ENCODE data around the gene C11orf21. TPM values are rescaled to one million over a fixed set of nuclear protein-coding genes. Genes with fewer than 3 reads are reported as not detected.

C11orf21 gene
- total RNA-seq, 2 donors from 2014 or later: 0.26 to 0.33 TPM

DNA sequence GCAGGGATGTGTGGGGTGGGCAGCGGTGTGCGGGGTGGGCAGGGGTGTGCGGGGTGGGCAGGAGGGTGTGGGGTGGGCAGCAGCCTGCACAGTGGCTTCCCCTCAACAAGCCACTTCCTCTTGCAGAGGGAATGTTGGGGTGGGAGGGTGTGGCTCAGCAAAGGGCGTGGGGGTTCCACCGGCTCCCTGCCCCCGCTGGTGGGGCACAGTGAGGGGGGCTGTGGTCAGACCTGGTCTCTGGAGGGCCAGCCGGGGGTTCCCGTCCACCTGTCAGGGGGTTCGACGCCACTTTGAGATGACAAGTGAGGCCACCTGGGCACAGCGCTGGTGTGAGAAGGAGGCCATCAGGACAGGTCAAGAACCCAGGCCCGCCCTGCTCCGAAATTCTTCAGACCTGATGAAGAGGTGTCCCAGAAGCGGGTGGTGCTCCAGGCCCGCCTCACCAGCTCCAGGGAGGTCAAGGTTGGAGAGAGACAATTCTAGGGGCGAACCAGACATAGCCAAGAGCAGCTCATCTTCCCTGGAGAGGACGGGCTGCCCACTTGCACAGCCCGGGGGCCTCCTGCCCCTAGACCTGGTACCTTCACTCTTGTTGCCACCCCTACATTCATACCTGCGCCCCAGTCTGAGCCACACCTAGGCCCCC is 1.3 kb downstream of the C11orf21 start:
- Histone ChIP-seq H3K9me3 (no peaks in the 10 kb centered on the region), H3K27me3 (no peaks in the 10 kb centered on the region), H3K36me3 (replicated peaks in 1 of 2; ENCODE audit: insufficient read depth in 1 of 2, low read depth in 2 of 2) (no peaks in the 10 kb centered on the region), H3K27ac (no peak overlapping the region), H3K4me3 (no peak overlapping the region), H3K4me1 (peaks cover 28% of the 10 kb centered on the region)
- ATAC-seq (no peak), DNase-seq (peak in 1 of 4 donors; percentile 12)
- TF ChIP-seq, protein P1, sequence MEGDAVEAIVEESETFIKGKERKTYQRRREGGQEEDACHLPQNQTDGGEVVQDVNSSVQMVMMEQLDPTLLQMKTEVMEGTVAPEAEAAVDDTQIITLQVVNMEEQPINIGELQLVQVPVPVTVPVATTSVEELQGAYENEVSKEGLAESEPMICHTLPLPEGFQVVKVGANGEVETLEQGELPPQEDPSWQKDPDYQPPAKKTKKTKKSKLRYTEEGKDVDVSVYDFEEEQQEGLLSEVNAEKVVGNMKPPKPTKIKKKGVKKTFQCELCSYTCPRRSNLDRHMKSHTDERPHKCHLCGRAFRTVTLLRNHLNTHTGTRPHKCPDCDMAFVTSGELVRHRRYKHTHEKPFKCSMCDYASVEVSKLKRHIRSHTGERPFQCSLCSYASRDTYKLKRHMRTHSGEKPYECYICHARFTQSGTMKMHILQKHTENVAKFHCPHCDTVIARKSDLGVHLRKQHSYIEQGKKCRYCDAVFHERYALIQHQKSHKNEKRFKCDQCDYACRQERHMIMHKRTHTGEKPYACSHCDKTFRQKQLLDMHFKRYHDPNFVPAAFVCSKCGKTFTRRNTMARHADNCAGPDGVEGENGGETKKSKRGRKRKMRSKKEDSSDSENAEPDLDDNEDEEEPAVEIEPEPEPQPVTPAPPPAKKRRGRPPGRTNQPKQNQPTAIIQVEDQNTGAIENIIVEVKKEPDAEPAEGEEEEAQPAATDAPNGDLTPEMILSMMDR (IDR thresholded peaks at IDR 0.05): no peak
- TF ChIP-seq POLR2A (IDR thresholded peaks at IDR 0.05): no peak
- intact Hi-C loops (cut with DNase I): loop anchor here (5.0 to 10.0 kb wide), 2 partner anchors 103 to 224 kb away; no protein-coding TSS in a partner anchor
- WGBS, 2 donors: 68 to 70% methylated on average over 4 to 16 of the region's 19 CpGs

- intact Hi-C loops (cut with DNase I): loop anchor here (5.0 to 10.0 kb wide), 2 partner anchors 102 to 225 kb away; no protein-coding TSS in a partner anchor
- Histone ChIP-seq H3K36me3 (replicated peaks in 1 of 2; ENCODE audit: insufficient read depth in 1 of 2, low read depth in 2 of 2) (no peaks in the 10 kb centered on the region), H3K4me3 (no peak overlapping the region), H3K27me3 (no peaks in the 10 kb centered on the region), H3K4me1 (peaks cover 22% of the 10 kb centered on the region), H3K9me3 (no peaks in the 10 kb centered on the region), H3K27ac (no peak overlapping the region)
- no peak for TF ChIP-seq POLR2A (IDR thresholded peaks at IDR 0.05)
- TF ChIP-seq, protein P1 (IDR thresholded peaks at IDR 0.05): no peak
- ATAC-seq: no peak
- 39 to 60% methylated on average over 4 to 10 of the region's 10 CpGs for WGBS, 2 donors
- no peak for DNase-seq
These were observed 1.9 kb downstream of the C11orf21 start for GRCh38 chr11:2299773-2300172.

DNA sequence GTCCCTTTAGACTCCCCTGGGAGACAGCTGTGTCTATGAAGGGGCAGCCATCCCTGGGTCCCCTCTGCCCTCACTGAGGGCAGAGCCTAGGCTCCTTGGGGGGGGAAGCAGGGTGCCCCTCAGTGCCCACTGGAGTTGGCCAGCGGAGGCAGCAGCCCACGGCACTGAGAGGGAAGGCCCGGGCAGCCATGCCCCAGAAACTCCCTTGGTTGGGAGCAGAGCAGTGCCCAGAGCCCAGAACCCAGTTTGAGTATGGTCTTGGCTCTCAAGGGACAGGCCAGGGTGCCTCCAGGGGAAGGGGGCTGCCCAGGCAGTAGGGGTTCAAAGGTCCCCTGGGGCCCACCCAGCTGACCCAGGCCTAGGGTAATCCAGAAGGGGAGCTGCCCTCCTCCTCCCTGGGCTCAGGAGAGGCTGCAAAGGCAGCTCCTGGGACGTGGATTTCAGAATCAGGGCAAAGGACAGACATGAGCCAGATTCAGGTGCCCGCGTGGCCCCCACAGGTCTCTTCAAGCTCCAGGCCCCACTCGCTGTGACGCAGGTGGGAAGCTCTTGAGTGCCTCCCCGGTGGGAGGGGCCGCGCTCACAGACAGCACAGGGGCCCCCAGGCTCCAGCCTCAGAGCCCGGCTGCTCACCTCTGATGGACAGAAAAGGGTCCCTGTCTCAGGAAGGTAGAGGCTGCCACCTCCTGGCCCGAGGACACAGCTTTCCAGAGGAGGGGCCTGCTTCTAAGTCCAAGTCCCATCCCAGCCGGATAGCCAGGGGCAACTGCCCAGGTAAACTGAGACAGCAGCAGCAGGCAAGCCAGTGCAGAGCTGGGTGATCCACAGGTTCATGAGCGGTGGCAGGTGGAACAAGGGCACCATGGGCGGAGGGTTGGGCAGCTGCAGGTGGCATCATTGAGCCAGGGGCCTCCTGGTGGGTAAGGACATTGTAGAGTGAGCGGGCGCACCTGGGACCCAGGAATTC is 2.6 kb downstream of the C11orf21 start:
- Histone ChIP-seq H3K4me3 (no peak overlapping the region), H3K27ac (no peak overlapping the region), H3K4me1 (peaks cover 15% of the 10 kb centered on the region), H3K36me3 (replicated peaks in 1 of 2; ENCODE audit: insufficient read depth in 1 of 2, low read depth in 2 of 2) (no peaks in the 10 kb centered on the region), H3K9me3 (no peaks in the 10 kb centered on the region), H3K27me3 (no peaks in the 10 kb centered on the region)
- intact Hi-C loops (cut with DNase I): no loop called here
- TF ChIP-seq POLR2A (IDR thresholded peaks at IDR 0.05): no peak
- TF ChIP-seq, protein P1 (IDR thresholded peaks at IDR 0.05): peak in 5 of 7 experiments; percentile 20 to 59 (median 53)
- ATAC-seq: no peak
- 43 to 79% methylated on average over 5 to 17 of the region's 18 CpGs for WGBS, 2 donors
- peak; percentile 9 to 51 (median 47) for DNase-seq

DNA sequence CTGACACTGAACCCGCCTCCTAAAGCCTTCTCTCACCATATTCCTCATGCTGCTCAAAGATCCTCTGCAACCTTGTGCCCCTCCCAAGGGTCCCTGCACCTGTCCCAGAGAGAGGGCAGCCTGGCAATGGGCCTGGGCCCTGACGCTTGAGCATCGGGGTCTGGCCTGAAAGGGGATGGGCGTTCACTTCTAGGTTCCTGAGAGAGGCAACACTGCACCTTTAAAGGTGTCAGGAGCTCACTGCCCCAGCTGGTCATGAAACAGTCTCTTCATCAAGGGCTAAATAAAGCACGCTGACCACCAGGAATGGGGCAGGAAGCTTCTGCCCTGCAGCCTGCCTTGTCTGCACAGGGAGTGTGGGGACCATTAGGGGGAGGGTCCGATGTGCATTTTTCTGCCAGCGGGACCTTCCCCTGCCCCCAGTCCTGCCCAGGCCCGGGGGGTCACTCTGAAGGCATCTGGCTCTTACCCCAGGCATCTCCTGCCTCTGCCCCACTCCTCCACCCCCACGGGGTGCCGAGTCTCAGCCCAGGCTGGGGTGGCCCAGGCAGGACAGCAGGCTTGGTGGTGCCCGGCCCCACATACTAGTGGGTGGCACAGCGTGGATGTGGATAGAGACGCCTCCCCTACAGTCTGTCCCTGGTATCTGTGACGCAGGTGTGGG is 3.5 kb downstream of the C11orf21 start:
- Histone ChIP-seq H3K36me3 (replicated peaks in 1 of 2; ENCODE audit: insufficient read depth in 1 of 2, low read depth in 2 of 2) (no peaks in the 10 kb centered on the region), H3K4me1 (peaks cover 7% of the 10 kb centered on the region), H3K9me3 (no peaks in the 10 kb centered on the region), H3K4me3 (no peak overlapping the region), H3K27me3 (no peaks in the 10 kb centered on the region), H3K27ac (no peak overlapping the region)
- DNase-seq (peak in 1 of 4 donors; percentile 7), ATAC-seq (no peak)
- intact Hi-C loops (cut with DNase I): no loop called here
- TF ChIP-seq, protein P1 (IDR thresholded peaks at IDR 0.05): no peak
- TF ChIP-seq POLR2A (IDR thresholded peaks at IDR 0.05): no peak
- WGBS, 2 donors: 71 to 85% methylated on average over 5 to 11 of the region's 14 CpGs
